Body of pancreas (tissue), 4 donors: ENCODE measurements around the gene HSD17B3. TPM values are rescaled to one million over a fixed set of nuclear protein-coding genes. Genes with fewer than 3 reads are reported as not detected.
"Not testable (repeated sequence)": the region's sequence is repeated elsewhere in the genome, so short reads cannot be mapped to it uniquely, and the experiment has no call there.

Experiments
- ATAC-seq: fragments of 150-250 bp; one replicate; pipeline ENCODE4 v1.9.1; 2016
- DNase-seq, 4 donors: peaks; one replicate each; pipeline ENCODE4 v3.0.0-alpha.2; 2019
- H3K27ac ChIP-seq, 4 donors: fragments of 200-600 bp; sonication (generic); 1 replicate in 3 of 4; 2 replicates in 1 of 4; pipeline versions ENCODE4 v1.5.1 to v1.6.1; 2016 to 2019; ENCODE audit warnings: mild to moderate bottlenecking in 1 of 4, mixed read lengths in 1 of 4, moderate library complexity in 1 of 4
- H3K27me3 ChIP-seq, 2 donors: fragments of 200-600 bp; sonication (generic); one replicate each; pipeline ENCODE4 v1.6.0; 2016; ENCODE audit warnings: mild to moderate bottlenecking in 1 of 2
- H3K36me3 ChIP-seq, 2 donors: fragments of 200-600 bp; sonication (generic); replicated peaks in 1 of 2; 2 replicates each; pipeline ENCODE4 v1.5.1; 2016; ENCODE audit warnings: low read depth in 2 of 2; ENCODE audit not compliant: insufficient read depth in 1 of 2
- H3K4me1 ChIP-seq: fragments of 200-600 bp; sonication (generic); one replicate; pipeline ENCODE4 v1.6.0; 2016
- H3K4me3 ChIP-seq, 2 donors: fragments of 200-600 bp; sonication (generic); 1 replicate in 1 of 2; 2 replicates in 1 of 2; pipeline ENCODE4 v1.5.1; 2016 to 2019
- H3K9me3 ChIP-seq, 3 donors: fragments of 200-600 bp; sonication (generic); 1 replicate in 2 of 3; 2 replicates in 1 of 3; pipeline ENCODE4 v1.5.1; 2016
- CTCF ChIP-seq, 7 experiments: fragments of 450-650 bp in 4 of 7; fragments of 200-600 bp in 3 of 7; sonication (generic) in 3 of 7; IDR thresholded peaks; one replicate each; pipeline ENCODE4 v1.5.1; 2016 to 2019; ENCODE audit warnings: antibody characterized with exemption in 7 of 7
- POLR2A ChIP-seq, 3 donors: fragments of 450-650 bp; IDR thresholded peaks; one replicate each; pipeline ENCODE4 v1.6.1; 2016; ENCODE audit warnings: antibody characterized with exemption in 3 of 3, mild to moderate bottlenecking in 2 of 3
- WGBS, 2 donors: methylation state at CpG; one replicate each; pipeline ENCODE4 v1.1.5; 2017; 5-methylcytosine and 5-hydroxymethylcytosine counted together
- intact Hi-C: fragments of 100-400 bp; cut with DNase I; formaldehyde crosslinking; loops from one replicate; pipeline ENCODE4 v1.15.1; 2023
- total RNA-seq, 2 donors: library from RNA; depleted of rRNA; stranded (reverse); fragments of >200 nt; gene quantifications; one replicate each; pipeline ENCODE4 v1.1.0, GENCODE V29; 2016

HSD17B3 gene
- total RNA-seq, 2 donors from 2014 or later: 0.52 TPM; not detected in 1

- Histone ChIP-seq H3K27me3 (no peaks in the 10 kb centered on the region), H3K27ac (no peak overlapping the region), H3K36me3 (no peaks in the 10 kb centered on the region), H3K4me3 (no peak overlapping the region), H3K9me3 (no peaks in the 10 kb centered on the region), H3K4me1 (peaks cover 15% of the 10 kb centered on the region)
- TF ChIP-seq POLR2A (IDR thresholded peaks at IDR 0.05): no peak
- no peak for TF ChIP-seq CTCF (IDR thresholded peaks at IDR 0.05)
- 40 to 65% methylated on average over 3 to 6 of the region's 6 CpGs for WGBS, 2 donors
- ATAC-seq: no peak
- intact Hi-C loops: loop anchor here (5.0 kb wide), 1 partner anchor 64 kb away; no protein-coding TSS in a partner anchor
- DNase-seq: no peak
These were observed 58.2 kb downstream of the HSD17B3 start for GRCh38 chr9:96243778-96244177.

- DNase-seq (no peak), ATAC-seq (no peak)
- intact Hi-C loops: loop anchor here (5.0 kb wide), 1 partner anchor 64 kb away; no protein-coding TSS in a partner anchor
- TF ChIP-seq POLR2A (IDR thresholded peaks at IDR 0.05) (no peak), CTCF (IDR thresholded peaks at IDR 0.05) (no peak)
- Histone ChIP-seq H3K27me3 (no peaks in the 10 kb centered on the region), H3K36me3 (no peaks in the 10 kb centered on the region), H3K4me3 (no peak overlapping the region), H3K9me3 (no peaks in the 10 kb centered on the region), H3K4me1 (peaks cover 15% of the 10 kb centered on the region), H3K27ac (no peak overlapping the region)
- WGBS, 2 donors: 65 to 72% methylated on average over 4 of the region's 4 CpGs
These were observed 59.2 kb downstream of the HSD17B3 start for GRCh38 chr9:96242811-96243210.

- H3K36me3 ChIP-seq: no peaks in the 10 kb centered on the region
- TF ChIP-seq POLR2A (IDR thresholded peaks at IDR 0.05) (no peak), CTCF (IDR thresholded peaks at IDR 0.05) (no peak)
- H3K4me3 ChIP-seq: no peak overlapping the region
- no peak overlapping the region for H3K27ac ChIP-seq
- peaks cover 11% of the 10 kb centered on the region for H3K4me1 ChIP-seq
- ATAC-seq (no peak), DNase-seq (no peak)
- H3K27me3 ChIP-seq: no peaks in the 10 kb centered on the region
- intact Hi-C loops: loop anchor here (5.0 kb wide), 1 partner anchor 66 kb away; no protein-coding TSS in a partner anchor
- 63 to 72% methylated on average over 3 of the region's 3 CpGs for WGBS, 2 donors
- no peaks in the 10 kb centered on the region for H3K9me3 ChIP-seq
These were observed 60.6 kb downstream of the HSD17B3 start for GRCh38 chr9:96241391-96241809.

- TF ChIP-seq POLR2A (IDR thresholded peaks at IDR 0.05) (no peak), CTCF (IDR thresholded peaks at IDR 0.05) (no peak)
- no peak for ATAC-seq
- intact Hi-C loops: no loop called here
These were observed 65.0 kb downstream of the HSD17B3 start for GRCh38 chr9:96236854-96237550.

GRCh38 chr9:96236337-96236736, 65.6 kb downstream of the HSD17B3 start:
- H3K27ac ChIP-seq, intact Hi-C loops, H3K4me3 ChIP-seq, H3K9me3 ChIP-seq, DNase-seq, ATAC-seq, H3K4me1 ChIP-seq, H3K27me3 ChIP-seq, H3K36me3 ChIP-seq: not testable (repeated sequence)
- WGBS, 2 donors: 88 to 89% methylated on average over 6 of the region's 6 CpGs

More at GRCh38 chr9:96236854-96237550, 65.0 kb downstream of the HSD17B3 start:
- H3K27me3 ChIP-seq: no peaks in the 10 kb centered on the region
- no peaks in the 10 kb centered on the region for H3K4me1 ChIP-seq
- H3K9me3 ChIP-seq: no peaks in the 10 kb centered on the region
- H3K36me3 ChIP-seq: no peaks in the 10 kb centered on the region
- no peak for DNase-seq
- H3K4me3 ChIP-seq: no peak overlapping the region
- H3K27ac ChIP-seq: no peak overlapping the region
- 67 to 72% methylated on average over 5 of the region's 5 CpGs for WGBS, 2 donors
